ENCODE measurements around the gene SH3RF3.

Gene SH3RF3

GRCh38 chr2:109476641-109477441 lies 347.8 kb downstream of the SH3RF3 start:
- DNase-seq (ENCODE audit: low read depth), result no peak
- TF ChIP-seq, protein P1, sequence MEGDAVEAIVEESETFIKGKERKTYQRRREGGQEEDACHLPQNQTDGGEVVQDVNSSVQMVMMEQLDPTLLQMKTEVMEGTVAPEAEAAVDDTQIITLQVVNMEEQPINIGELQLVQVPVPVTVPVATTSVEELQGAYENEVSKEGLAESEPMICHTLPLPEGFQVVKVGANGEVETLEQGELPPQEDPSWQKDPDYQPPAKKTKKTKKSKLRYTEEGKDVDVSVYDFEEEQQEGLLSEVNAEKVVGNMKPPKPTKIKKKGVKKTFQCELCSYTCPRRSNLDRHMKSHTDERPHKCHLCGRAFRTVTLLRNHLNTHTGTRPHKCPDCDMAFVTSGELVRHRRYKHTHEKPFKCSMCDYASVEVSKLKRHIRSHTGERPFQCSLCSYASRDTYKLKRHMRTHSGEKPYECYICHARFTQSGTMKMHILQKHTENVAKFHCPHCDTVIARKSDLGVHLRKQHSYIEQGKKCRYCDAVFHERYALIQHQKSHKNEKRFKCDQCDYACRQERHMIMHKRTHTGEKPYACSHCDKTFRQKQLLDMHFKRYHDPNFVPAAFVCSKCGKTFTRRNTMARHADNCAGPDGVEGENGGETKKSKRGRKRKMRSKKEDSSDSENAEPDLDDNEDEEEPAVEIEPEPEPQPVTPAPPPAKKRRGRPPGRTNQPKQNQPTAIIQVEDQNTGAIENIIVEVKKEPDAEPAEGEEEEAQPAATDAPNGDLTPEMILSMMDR (conservative IDR thresholded peaks at IDR 0.05; ENCODE audit: low read depth, low read length), result no peak
- H3K4me3 ChIP-seq (ENCODE audit: low read depth, low read length), result no peak overlapping the region

DNA sequence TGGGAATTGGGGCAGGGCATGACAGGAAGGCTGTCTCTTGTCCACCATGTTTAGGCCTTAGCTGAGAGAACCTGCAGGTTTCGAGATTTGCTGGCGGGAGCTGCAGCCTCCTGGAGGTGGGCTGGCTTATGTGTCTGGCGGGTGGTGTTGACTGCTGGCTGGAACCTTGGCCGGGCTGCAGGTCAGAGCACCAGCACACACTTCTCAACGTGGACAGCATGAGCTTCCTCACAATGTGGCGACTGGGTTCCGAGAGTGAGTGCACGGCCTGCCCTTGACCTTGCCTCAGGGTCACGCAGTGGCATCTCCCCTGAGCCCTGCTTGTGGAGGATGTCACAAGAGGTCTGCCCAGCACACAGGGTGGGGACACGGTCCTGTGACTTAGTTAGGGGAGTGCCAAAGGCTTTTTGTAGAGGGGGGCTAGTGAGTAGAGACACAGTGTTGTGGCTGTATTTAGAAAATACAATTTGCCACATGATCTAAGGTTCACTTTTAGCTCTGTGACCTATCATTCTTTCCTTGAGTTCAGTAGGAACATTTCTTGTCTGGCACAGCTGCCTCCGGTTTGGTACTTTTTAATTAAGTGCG lies 350.0 kb downstream of the SH3RF3 start:
- no peak for DNase-seq (ENCODE audit: low read depth)
- TF ChIP-seq, protein P1 (conservative IDR thresholded peaks at IDR 0.05; ENCODE audit: low read depth, low read length), result no peak
- no peak overlapping the region for H3K4me3 ChIP-seq (ENCODE audit: low read depth, low read length)

DNA sequence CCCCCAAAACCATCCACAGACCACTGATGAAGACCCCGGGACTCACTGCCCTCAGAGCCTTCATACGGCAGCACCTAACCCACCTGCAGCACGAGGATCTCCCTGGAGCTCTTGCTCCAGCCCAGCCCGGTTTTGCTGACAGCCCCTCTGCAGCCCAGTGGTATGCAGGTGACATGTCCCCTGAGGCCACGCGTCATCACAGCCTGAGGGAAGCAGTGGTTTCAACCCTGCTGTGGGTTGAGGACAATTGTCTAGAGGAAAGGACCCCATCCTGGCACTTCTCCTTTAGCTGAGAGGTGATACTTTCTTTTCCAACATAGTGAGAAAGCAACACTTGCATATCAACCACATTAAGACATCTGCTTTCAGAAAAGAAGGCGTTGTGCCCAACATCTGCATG lies 350.8 kb downstream of the SH3RF3 start:
- TF ChIP-seq, protein P1 (conservative IDR thresholded peaks at IDR 0.05; ENCODE audit: low read depth, low read length), result no peak
- no peak for DNase-seq (ENCODE audit: low read depth)
- no peak overlapping the region for H3K4me3 ChIP-seq (ENCODE audit: low read depth, low read length)

GRCh38 chr2:109480486-109481195 lies 351.6 kb downstream of the SH3RF3 start:
- TF ChIP-seq, protein P1 (conservative IDR thresholded peaks at IDR 0.05; ENCODE audit: low read depth, low read length), result no peak
- DNase-seq (ENCODE audit: low read depth), result no peak
- H3K4me3 ChIP-seq (ENCODE audit: low read depth, low read length), result no peak overlapping the region

GRCh38 chr2:109481196-109481555 lies 352.2 kb downstream of the SH3RF3 start:
- TF ChIP-seq, protein P1 (conservative IDR thresholded peaks at IDR 0.05; ENCODE audit: low read depth, low read length), result no peak
- no peak overlapping the region for H3K4me3 ChIP-seq (ENCODE audit: low read depth, low read length)

DNA sequence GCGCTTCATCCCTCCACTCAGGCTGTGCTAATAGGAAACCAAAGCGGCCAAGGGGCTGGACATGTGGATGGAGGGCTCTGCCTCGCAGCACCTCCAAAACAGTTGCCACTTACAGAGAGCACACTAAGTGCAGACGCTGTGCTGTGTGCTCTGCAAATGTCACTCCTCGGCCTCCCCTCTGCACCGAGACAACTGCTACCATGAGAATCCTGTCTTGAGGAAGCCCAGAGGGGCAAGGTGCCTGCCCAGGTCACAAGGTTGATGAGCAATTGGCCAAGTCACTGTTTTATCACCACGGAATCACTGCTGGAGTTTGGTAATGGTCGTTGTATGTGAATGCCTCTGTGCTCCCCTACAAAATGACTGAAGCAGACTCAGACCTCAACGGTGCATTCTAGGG lies 352.6 kb downstream of the SH3RF3 start:
- no peak overlapping the region for H3K4me3 ChIP-seq (ENCODE audit: low read depth, low read length)
- DNase-seq (ENCODE audit: low read depth), result no peak
- TF ChIP-seq, protein P1 (conservative IDR thresholded peaks at IDR 0.05; ENCODE audit: low read depth, low read length), result no peak

More at GRCh38 chr2:109481196-109481555, 352.2 kb downstream of the SH3RF3 start:
- DNase-seq (ENCODE audit: low read depth), result no peak
